Sigmoid colon (tissue), 7 donors: ENCODE data around the gene OPRL1. TPM values are rescaled to one million over a fixed set of nuclear protein-coding genes. Genes with fewer than 3 reads are reported as not detected.

Experiments
- DNase-seq: peaks from one replicate; pipeline ENCODE4 v3.0.0-alpha.2; 2019
- H3K27ac ChIP-seq, 4 donors: fragments of 200-600 bp; sonication (generic); one replicate each; pipeline ENCODE4 v1.5.1; 2016 to 2019; ENCODE audit warnings: mild to moderate bottlenecking in 1 of 4
- H3K27me3 ChIP-seq, 3 donors: fragments of 200-600 bp; sonication (generic); one replicate each; pipeline ENCODE4 v1.5.1; 2019; ENCODE audit warnings: mild to moderate bottlenecking in 1 of 3
- H3K36me3 ChIP-seq, 4 donors: fragments of 200-600 bp; sonication (generic); one replicate each; pipeline ENCODE4 v1.5.1; 2016 to 2019
- H3K4me1 ChIP-seq, 4 donors: fragments of 200-600 bp; sonication (generic); one replicate each; pipeline ENCODE4 v1.5.1; 2017 to 2019
- H3K4me3 ChIP-seq, 4 donors: fragments of 200-600 bp; sonication (generic); one replicate each; pipeline ENCODE4 v1.5.1; 2017 to 2019; ENCODE audit warnings: mild to moderate bottlenecking in 2 of 4, moderate library complexity in 1 of 4
- H3K9me3 ChIP-seq, 4 donors: fragments of 200-600 bp in 3 of 4; sonication (generic) in 3 of 4; one replicate each; pipeline versions ENCODE4 v1.5.1 to v1.6.1; 2013 to 2019
- CTCF ChIP-seq, 4 experiments: fragments of 450-650 bp in 3 of 4; fragments of 200-600 bp in 1 of 4; IDR thresholded peaks; one replicate each; pipeline ENCODE4 v1.5.1; 2016 to 2019; ENCODE audit warnings: antibody characterized with exemption in 4 of 4, mild to moderate bottlenecking in 3 of 4, moderate library complexity in 2 of 4
- EP300 ChIP-seq, 4 donors: sonication (generic); formaldehyde crosslinking; IDR thresholded peaks; one replicate each; pipeline ENCODE4 v1.6.1; 2017; ENCODE audit warnings: antibody characterized with exemption in 4 of 4
- POLR2A ChIP-seq, 2 donors: fragments of 450-650 bp; IDR thresholded peaks; one replicate each; pipeline ENCODE4 v1.6.1; 2016; ENCODE audit warnings: antibody characterized with exemption in 2 of 2, mild to moderate bottlenecking in 2 of 2, moderate library complexity in 2 of 2
- POLR2AphosphoS5 ChIP-seq, 4 donors: sonication (generic); formaldehyde crosslinking; IDR thresholded peaks; one replicate each; pipeline ENCODE4 v1.6.1; 2017; ENCODE audit warnings: antibody characterized with exemption in 4 of 4
- WGBS, 2 donors: extraction: QIAGEN DNeasy Blood & Tissue Kit; methylation state at CpG; one replicate each; pipeline ENCODE4 v1.1.7; 2013; 5-methylcytosine and 5-hydroxymethylcytosine counted together
- intact Hi-C: fragments of 100-400 bp; cut with DNase I; formaldehyde crosslinking; loops from one replicate; pipeline ENCODE4 v1.15.1; 2023
- polyA plus RNA-seq, 3 donors: library from polyadenylated mRNA; stranded (reverse); fragments of 200-250 nt; gene quantifications; one replicate each; pipeline ENCODE4 v1.2.3, GENCODE V29; 2013
- total RNA-seq, 4 donors: library from RNA; depleted of rRNA; stranded (reverse); fragments of >200 nt; gene quantifications; one replicate each; pipeline ENCODE4 v1.1.0, GENCODE V29; 2016
- donor health status: healthy with polysubstance abuse.
- donor health status: Bipolar disorder and iron deficiency.
- donor health status: healthy.

The OPRL1 gene
- total and polyA plus RNA-seq, 7 donors = under 0.01 to 2.2 (median 0.89) TPM; not detected in 1

DNA sequence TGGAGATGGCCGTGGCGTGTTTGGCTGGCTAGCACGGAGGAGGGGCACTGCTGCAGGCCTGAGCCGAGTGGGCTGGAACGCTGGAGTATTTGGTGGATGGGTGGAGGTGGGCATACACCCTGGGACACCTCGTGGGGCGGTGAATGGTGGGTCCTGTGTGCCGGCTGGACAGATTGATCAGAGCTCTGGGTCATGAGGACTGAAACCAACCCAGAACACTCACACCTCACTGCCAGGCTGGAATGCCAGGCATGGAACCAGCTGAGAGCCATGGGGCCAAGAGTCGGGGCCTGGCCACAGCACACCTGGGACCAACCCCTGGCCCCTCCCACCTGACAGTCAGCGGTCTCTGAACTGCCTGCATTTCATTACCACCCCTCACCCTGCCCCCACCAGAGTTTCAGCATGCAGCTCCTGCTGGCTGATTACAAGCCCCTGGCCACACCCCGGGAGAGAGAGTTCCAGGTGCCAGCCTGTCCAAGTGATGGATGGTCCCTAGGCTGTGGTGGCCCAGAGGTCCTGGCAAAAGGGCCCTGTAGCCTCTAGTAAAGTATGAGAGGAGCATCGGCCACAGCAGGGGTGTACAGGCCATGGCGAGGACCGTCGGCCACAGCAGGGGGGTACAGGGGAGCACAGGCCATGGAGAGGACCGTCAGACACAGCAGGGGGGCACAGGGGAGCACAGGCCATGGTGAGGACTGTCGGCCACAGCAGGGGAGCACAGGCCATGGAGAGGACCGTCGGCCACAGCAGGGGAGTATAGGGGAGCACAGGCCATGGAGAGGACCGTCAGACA is 24.2 kb downstream of the OPRL1 start:
- Histone ChIP-seq H3K4me1 (peaks cover 0 to 12% (median 10%) of the 10 kb centered on the region in 4 donors), H3K4me3 (no peak overlapping the region), H3K36me3 (no peaks in the 10 kb centered on the region), H3K27me3 (peaks cover 23 to 51% (median 49%) of the 10 kb centered on the region in 3 donors), H3K27ac (no peak overlapping the region), H3K9me3 (no peaks in the 10 kb centered on the region)
- WGBS, 2 donors = 70 to 76% methylated on average over 20 of the region's 20 CpGs
- TF ChIP-seq POLR2AphosphoS5 (IDR thresholded peaks at IDR 0.05) (no peak), CTCF (IDR thresholded peaks at IDR 0.05) (no peak), POLR2A (IDR thresholded peaks at IDR 0.05) (no peak), EP300 (IDR thresholded peaks at IDR 0.05) (no peak)
- intact Hi-C loops = no loop called here
- DNase-seq = peak; percentile 35

GRCh38 chr20:64104667-64105451 is 25.0 kb downstream of the OPRL1 start:
- TF ChIP-seq CTCF (IDR thresholded peaks at IDR 0.05) (no peak), POLR2A (IDR thresholded peaks at IDR 0.05) (no peak), EP300 (IDR thresholded peaks at IDR 0.05) (no peak), POLR2AphosphoS5 (IDR thresholded peaks at IDR 0.05) (no peak)
- WGBS, 2 donors = 81 to 89% methylated on average over 25 of the region's 25 CpGs

DNA sequence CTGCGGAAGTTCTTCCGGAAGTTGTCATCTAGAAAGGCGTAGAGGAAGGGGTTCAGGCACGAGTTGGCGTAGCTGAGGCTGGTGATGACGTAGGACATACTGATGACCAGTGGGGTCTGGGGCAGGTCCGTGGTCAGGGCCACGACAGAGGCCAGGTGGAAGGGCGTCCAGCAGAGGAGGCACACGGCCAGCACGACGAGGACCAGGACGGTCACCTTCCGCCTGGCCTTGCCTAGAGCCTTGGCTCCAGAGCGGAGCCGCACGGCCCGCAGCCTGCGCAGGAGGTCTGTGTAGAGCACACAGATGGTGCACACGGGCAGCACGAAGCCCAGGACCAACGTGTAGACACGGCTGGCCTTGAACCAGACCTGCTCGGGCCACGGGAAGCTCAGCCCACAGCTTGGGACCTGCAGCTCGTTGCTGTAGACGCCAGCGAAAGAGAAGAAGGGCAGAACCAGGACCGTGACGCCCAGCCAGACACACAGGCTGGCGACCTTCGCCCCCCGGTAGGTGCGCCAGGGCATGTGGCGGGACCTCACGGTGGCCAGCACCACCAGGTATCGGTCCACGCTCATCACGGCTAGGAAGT is 26.1 kb downstream of the OPRL1 start:
- Histone ChIP-seq H3K27me3 (peaks cover 18 to 33% (median 33%) of the 10 kb centered on the region in 3 donors), H3K9me3 (no peaks in the 10 kb centered on the region), H3K4me3 (no peak overlapping the region), H3K36me3 (no peaks in the 10 kb centered on the region), H3K27ac (no peak overlapping the region), H3K4me1 (peaks cover 0 to 12% (median 10%) of the 10 kb centered on the region in 4 donors)
- intact Hi-C loops = no loop called here
- TF ChIP-seq POLR2A (IDR thresholded peaks at IDR 0.05) = no peak
- TF ChIP-seq EP300 (IDR thresholded peaks at IDR 0.05) = no peak
- TF ChIP-seq CTCF (IDR thresholded peaks at IDR 0.05) = no peak
- TF ChIP-seq POLR2AphosphoS5 (IDR thresholded peaks at IDR 0.05) = no peak
- no peak for DNase-seq
- WGBS, 2 donors = 87 to 93% methylated on average over 39 of the region's 39 CpGs

More at GRCh38 chr20:64104667-64105451, 25.0 kb downstream of the OPRL1 start:
- intact Hi-C loops = no loop called here
- peak; percentile 50 for DNase-seq
- no peaks in the 10 kb centered on the region for H3K9me3 ChIP-seq
- no peaks in the 10 kb centered on the region for H3K36me3 ChIP-seq
- H3K4me3 ChIP-seq = no peak overlapping the region
- H3K27ac ChIP-seq = no peak overlapping the region
- peaks cover 0 to 12% (median 10%) of the 10 kb centered on the region in 4 donors for H3K4me1 ChIP-seq
- H3K27me3 ChIP-seq = peaks cover 23 to 43% (median 43%) of the 10 kb centered on the region in 3 donors

DNA sequence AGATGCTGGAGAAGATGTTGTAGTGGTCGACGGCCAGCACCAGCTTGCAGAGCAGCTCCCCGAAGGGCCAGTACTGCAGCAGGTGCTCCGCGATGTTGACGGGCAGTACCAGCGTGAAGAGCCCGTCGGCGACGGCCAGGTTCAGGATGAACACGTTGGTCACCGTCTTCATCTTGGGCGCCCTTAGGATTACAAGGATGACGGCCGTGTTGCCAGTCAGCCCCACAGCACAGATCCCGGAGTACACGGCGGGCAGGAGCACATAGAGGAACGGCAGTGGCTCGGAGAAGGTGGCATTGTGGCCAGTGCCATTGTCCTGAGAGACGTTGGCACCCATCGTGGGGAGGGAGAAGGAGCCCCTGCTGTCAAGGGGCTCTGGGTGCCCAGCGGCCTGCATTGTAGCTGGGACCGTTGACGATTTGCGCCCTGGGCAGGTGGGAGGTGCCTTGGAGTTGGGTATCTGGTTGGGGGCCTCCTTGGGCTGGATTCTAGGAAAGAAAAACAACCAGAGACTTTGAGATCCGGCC is 26.6 kb downstream of the OPRL1 start:
- Histone ChIP-seq H3K9me3 (no peaks in the 10 kb centered on the region), H3K4me1 (peaks cover 0 to 12% (median 10%) of the 10 kb centered on the region in 4 donors), H3K27ac (no peak overlapping the region), H3K4me3 (no peak overlapping the region), H3K27me3 (peaks cover 13 to 28% (median 27%) of the 10 kb centered on the region in 3 donors), H3K36me3 (no peaks in the 10 kb centered on the region)
- WGBS, 2 donors = 88 to 91% methylated on average over 28 of the region's 28 CpGs
- no peak for TF ChIP-seq EP300 (IDR thresholded peaks at IDR 0.05)
- TF ChIP-seq POLR2AphosphoS5 (IDR thresholded peaks at IDR 0.05) = no peak
- no peak for TF ChIP-seq POLR2A (IDR thresholded peaks at IDR 0.05)
- TF ChIP-seq CTCF (IDR thresholded peaks at IDR 0.05) = no peak
- intact Hi-C loops = no loop called here
- DNase-seq = peak; percentile 59
